Measurements from ENCODE around the gene KLC1.

DNA sequence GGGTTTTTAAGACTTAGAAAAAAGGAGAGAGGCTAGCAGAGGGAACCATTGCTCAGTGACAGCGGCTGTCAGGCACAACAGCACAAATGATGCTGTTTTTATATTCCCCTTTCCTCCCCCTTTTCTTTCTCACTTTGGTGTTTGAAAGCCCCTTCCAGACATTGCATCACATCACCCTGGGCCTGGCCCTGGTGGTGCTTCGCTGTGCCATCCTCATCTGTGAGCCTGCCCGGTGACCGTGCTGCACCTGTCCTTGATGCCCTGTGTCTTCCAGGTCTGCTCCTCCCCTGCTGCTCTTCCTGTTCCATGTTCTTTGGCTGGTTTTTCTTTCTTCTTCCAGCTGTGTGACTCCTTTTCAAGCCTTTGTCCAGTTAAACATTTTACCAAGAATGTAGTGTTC, 24.8 kb downstream of the KLC1 start:
- TF ChIP-seq, protein P1, sequence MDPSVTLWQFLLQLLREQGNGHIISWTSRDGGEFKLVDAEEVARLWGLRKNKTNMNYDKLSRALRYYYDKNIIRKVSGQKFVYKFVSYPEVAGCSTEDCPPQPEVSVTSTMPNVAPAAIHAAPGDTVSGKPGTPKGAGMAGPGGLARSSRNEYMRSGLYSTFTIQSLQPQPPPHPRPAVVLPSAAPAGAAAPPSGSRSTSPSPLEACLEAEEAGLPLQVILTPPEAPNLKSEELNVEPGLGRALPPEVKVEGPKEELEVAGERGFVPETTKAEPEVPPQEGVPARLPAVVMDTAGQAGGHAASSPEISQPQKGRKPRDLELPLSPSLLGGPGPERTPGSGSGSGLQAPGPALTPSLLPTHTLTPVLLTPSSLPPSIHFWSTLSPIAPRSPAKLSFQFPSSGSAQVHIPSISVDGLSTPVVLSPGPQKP (IDR thresholded peaks at IDR 0.05; ENCODE audit: low read depth, low read length): no peak
- TF ChIP-seq, protein P2, sequence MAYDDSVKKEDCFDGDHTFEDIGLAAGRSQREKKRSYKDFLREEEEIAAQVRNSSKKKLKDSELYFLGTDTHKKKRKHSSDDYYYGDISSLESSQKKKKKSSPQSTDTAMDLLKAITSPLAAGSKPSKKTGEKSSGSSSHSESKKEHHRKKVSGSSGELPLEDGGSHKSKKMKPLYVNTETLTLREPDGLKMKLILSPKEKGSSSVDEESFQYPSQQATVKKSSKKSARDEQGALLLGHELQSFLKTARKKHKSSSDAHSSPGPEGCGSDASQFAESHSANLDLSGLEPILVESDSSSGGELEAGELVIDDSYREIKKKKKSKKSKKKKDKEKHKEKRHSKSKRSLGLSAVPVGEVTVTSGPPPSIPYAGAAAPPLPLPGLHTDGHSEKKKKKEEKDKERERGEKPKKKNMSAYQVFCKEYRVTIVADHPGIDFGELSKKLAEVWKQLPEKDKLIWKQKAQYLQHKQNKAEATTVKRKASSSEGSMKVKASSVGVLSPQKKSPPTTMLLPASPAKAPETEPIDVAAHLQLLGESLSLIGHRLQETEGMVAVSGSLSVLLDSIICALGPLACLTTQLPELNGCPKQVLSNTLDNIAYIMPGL (CRISPR knock-in tag; IDR thresholded peaks at IDR 0.05; ENCODE audit: borderline replicate concordance): no peak

All from A549 (cell line).